DOHH2 (cell line): ENCODE measurements around the gene PLEKHH3.
A peak's percentile ranks its signal among the peaks of the same experiment; 100 is the strongest.

ENCODE experiments used
- H3F3A ChIP-seq: fragments of 200-600 bp; sonication (generic), shearing (Covaris generic); 2 replicates; pipeline ENCODE4 v1.6.0; 2016; ENCODE audit warnings: antibody characterized with exemption, mild to moderate bottlenecking; ENCODE audit not compliant: control insufficient read depth, insufficient read depth
- H3K27ac ChIP-seq: fragments of 200-600 bp; sonication (generic); 2 replicates; pipeline ENCODE4 v1.5.1; 2014; ENCODE audit warnings: low read depth, mild to moderate bottlenecking, low read length, moderate library complexity
- H3K27me3 ChIP-seq: fragments of 200-600 bp; sonication (generic); 2 replicates; pipeline ENCODE4 v1.6.1; 2014; ENCODE audit warnings: mild to moderate bottlenecking, low read length, mixed read lengths; ENCODE audit not compliant: control insufficient read depth
- H3K36me3 ChIP-seq: fragments of 200-600 bp; sonication (generic); 2 replicates; pipeline ENCODE4 v1.6.1; 2014; ENCODE audit warnings: mild to moderate bottlenecking, low read length, moderate library complexity, mixed read lengths; ENCODE audit not compliant: control insufficient read depth
- H3K4me1 ChIP-seq: fragments of 200-600 bp; sonication (generic); 2 replicates; pipeline ENCODE4 v1.6.1; 2014; ENCODE audit warnings: mild to moderate bottlenecking, low read length, mixed read lengths; ENCODE audit not compliant: control insufficient read depth
- H3K4me2 ChIP-seq: fragments of 200-600 bp; sonication (generic); 2 replicates; pipeline ENCODE4 v1.6.0; 2014; ENCODE audit warnings: mild to moderate bottlenecking, low read length, moderate library complexity
- H3K4me3 ChIP-seq: fragments of 200-600 bp; sonication (generic); 2 replicates; pipeline ENCODE4 v1.5.1; 2014; ENCODE audit warnings: mild to moderate bottlenecking, low read length, mixed read lengths
- H3K79me2 ChIP-seq: fragments of 200-600 bp; sonication (generic); 2 replicates; pipeline ENCODE4 v1.6.1; 2014; ENCODE audit warnings: mild to moderate bottlenecking, low read length, mixed read lengths; ENCODE audit not compliant: control insufficient read depth
- H3K9me2 ChIP-seq: fragments of 200-600 bp; sonication (generic); replicated peaks from 2 replicates; pipeline ENCODE4 v1.6.1; 2014; ENCODE audit warnings: mild to moderate bottlenecking, low read length, mixed read lengths; ENCODE audit not compliant: control insufficient read depth
- H3K9me3 ChIP-seq: fragments of 200-600 bp; sonication (generic); 2 replicates; pipeline ENCODE4 v1.6.1; 2014; ENCODE audit warnings: antibody characterized with exemption, low read length, mixed read lengths; ENCODE audit not compliant: control insufficient read depth, insufficient read depth
- H4K20me1 ChIP-seq: fragments of 200-600 bp; sonication (generic); 2 replicates; pipeline ENCODE4 v1.6.0; 2014; ENCODE audit warnings: low read depth, mild to moderate bottlenecking, antibody characterized with exemption, low read length, moderate library complexity; ENCODE audit not compliant: control insufficient read depth, insufficient read depth
- EZH2phosphoT487 ChIP-seq: fragments of 200-600 bp; sonication (generic); IDR thresholded peaks from 2 replicates; pipeline ENCODE4 v1.6.1; 2017; ENCODE audit warnings: borderline replicate concordance, mild to moderate bottlenecking, antibody characterized with exemption, low read length, moderate library complexity, mixed read lengths
- TF ChIP-seq, protein P1 (sequence below): fragments of 200-600 bp; sonication (generic); IDR thresholded peaks from one replicate; pipeline ENCODE4 v1.5.1; 2014; ENCODE audit warnings: antibody characterized with exemption, mild to moderate bottlenecking, low read depth, low read length; ENCODE audit not compliant: poor library complexity, severe bottlenecking

The PLEKHH3 gene, protein sequence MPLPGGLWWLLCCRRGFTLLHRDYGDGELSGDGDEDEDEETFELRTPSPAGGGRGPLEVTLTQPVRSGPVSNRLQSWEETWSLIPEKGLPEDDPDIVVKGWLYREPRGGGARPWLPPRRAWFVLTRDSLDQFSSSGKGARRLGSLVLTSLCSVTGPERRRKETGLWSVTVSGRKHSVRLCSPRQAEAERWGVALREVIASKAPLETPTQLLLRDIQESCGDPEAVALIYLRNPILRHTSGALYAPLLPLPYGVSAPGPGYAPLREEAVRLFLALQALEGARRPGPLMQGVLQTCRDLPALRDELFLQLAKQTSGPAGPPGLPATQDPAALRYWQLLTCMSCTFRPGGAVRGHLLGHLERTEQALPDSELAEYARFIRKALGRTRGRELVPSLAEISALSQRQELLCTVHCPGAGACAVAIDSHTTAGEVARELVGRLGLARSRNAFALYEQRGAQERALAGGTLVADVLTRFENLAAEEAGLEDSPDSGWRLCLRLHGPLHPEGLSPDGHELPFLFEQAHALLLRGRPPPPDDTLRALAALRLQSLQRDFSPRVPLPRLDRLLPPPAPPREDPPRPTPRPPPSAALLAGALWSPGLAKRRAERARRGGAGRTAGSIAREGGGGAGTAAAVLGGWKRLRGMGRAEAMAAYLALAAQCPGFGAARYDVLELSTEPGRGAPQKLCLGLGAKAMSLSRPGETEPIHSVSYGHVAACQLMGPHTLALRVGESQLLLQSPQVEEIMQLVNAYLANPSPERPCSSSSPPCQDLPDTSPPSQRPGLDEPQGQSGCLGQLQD

DNA sequence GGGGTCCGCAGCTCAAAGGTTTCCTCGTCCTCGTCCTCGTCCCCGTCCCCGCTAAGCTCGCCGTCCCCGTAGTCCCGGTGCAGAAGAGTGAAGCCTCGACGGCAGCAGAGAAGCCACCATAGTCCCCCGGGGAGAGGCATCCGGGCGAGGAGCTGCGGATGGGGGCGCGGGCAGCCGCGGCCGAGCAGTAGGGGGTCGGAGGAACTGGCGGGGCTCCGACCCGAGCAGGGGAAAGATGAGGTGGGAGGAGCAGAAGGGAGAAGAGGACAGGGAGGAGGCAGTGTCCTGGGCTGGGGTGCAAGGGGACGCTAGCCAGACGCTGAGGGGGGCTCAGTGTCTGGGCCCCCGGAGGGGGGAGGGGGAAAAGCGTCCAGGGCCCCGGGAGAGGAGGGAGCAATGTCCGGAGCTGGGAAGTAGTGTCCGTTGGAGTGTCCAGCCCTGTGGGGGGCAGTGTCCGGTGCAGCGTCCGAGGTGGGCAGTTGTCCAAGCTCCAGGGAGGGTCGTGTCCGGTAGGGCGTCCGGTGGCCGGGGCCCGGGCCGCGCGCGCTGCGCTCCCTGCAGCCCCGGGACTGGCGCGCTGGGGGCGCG is at the start of gene PLEKHH3:
Gene PLEKHH3, minus strand, starts transcription at position 571 of the 588 bp plus-strand sequence. Its CDS starts 431 bp downstream, at position 140.
- 0 out of 2 replicates have a peak within 1 kb of the TSS, but pooled peaks have one; percentile 53 for H3K27ac ChIP-seq
- H3K9me3 ChIP-seq, result no peaks in the 10 kb centered on the region
- H3K9me2 ChIP-seq, result no peaks in the 10 kb centered on the region
- no peaks in the 10 kb centered on the region for H4K20me1 ChIP-seq
- TF ChIP-seq, protein P1, sequence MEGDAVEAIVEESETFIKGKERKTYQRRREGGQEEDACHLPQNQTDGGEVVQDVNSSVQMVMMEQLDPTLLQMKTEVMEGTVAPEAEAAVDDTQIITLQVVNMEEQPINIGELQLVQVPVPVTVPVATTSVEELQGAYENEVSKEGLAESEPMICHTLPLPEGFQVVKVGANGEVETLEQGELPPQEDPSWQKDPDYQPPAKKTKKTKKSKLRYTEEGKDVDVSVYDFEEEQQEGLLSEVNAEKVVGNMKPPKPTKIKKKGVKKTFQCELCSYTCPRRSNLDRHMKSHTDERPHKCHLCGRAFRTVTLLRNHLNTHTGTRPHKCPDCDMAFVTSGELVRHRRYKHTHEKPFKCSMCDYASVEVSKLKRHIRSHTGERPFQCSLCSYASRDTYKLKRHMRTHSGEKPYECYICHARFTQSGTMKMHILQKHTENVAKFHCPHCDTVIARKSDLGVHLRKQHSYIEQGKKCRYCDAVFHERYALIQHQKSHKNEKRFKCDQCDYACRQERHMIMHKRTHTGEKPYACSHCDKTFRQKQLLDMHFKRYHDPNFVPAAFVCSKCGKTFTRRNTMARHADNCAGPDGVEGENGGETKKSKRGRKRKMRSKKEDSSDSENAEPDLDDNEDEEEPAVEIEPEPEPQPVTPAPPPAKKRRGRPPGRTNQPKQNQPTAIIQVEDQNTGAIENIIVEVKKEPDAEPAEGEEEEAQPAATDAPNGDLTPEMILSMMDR, result peak; percentile 8
- TF ChIP-seq EZH2phosphoT487, result no peak
- peaks cover 50% of the 10 kb centered on the region for H3K27me3 ChIP-seq
- peak within 1 kb of the TSS; percentile 96 for H3K4me2 ChIP-seq
- H3K4me1 ChIP-seq, result peaks cover 73% of the 10 kb centered on the region
- peak within 1 kb of the TSS; percentile 81 for H3K4me3 ChIP-seq
- no peaks in the 10 kb centered on the region for H3K36me3 ChIP-seq
- H3K79me2 ChIP-seq, result no peaks in the 10 kb centered on the region
- peaks cover 10% of the 10 kb centered on the region; the same call in 1 of the 2 replicates for H3F3A ChIP-seq

DNA sequence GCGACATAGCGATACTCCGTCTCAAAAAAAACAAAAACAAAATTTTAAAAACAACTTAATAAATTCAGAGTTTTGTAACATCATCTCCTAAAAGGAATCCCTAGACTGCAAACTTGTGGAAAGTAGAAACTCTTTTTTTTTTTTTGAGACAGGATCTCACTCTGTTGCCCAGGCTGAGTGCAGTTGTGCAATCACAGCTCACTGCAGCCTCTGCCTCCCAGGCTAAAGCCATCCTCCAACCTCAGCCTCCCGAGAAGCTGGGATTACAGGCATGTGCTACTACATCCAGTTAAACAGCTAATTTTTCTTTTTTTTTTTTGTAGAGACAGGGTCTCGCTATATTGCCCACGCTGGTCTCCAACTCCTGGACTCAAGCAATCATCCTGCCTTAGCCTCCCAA is 48.3 kb upstream of the PLEKHH3 start:
- TF ChIP-seq, protein P1, result no peak
- TF ChIP-seq EZH2phosphoT487, result no peak
- no peak overlapping the region for H3K4me2 ChIP-seq

DNA sequence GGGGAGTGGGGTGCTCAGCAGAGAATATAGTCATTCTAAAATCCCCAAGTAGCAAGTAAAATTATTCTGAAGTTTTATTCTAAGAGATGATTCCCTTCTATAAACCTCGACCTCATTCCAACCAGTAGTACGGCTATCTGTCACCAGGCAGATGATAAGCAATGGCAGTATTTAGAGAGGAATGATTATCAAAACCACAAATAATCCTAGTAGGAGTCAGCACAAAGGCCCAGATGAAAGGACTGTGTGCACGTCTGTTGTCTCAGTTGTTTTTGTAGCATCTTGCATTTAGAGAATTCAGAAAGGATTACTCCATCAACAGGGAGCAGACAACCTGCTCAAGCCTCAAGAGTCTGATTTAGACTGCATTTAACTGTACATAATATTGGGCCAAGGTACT is 46.8 kb upstream of the PLEKHH3 start:
- TF ChIP-seq, protein P1, result no peak
- TF ChIP-seq EZH2phosphoT487, result no peak
- Histone ChIP-seq H3K9me2 (no peaks in the 10 kb centered on the region), H3K27ac (no peak overlapping the region), H3F3A (0 out of 2 replicates have a peak, but pooled peaks cover 8% of the 10 kb centered on the region), H3K9me3 (no peaks in the 10 kb centered on the region), H3K4me3 (no peak overlapping the region), H3K4me2 (no peak overlapping the region), H3K27me3 (no peaks in the 10 kb centered on the region), H3K4me1 (no peaks in the 10 kb centered on the region), H3K79me2 (no peaks in the 10 kb centered on the region), H3K36me3 (peaks cover 50% of the 10 kb centered on the region), H4K20me1 (no peaks in the 10 kb centered on the region)

More for the DNA sequence above, 48.3 kb upstream of the PLEKHH3 start:
- Histone ChIP-seq H4K20me1 (no peaks in the 10 kb centered on the region), H3K27me3 (no peaks in the 10 kb centered on the region), H3K79me2 (no peaks in the 10 kb centered on the region), H3K9me3 (no peaks in the 10 kb centered on the region), H3K4me1 (no peaks in the 10 kb centered on the region), H3F3A (0 out of 2 replicates have a peak, but pooled peaks cover 8% of the 10 kb centered on the region), H3K4me3 (no peak overlapping the region), H3K9me2 (no peaks in the 10 kb centered on the region), H3K36me3 (peaks cover 47% of the 10 kb centered on the region), H3K27ac (no peak overlapping the region)
